SK-N-SH (cell line): ENCODE measurements around the gene PTGDS.

Experiments used
- EP300 ChIP-seq, 2 experiments: IDR thresholded peaks; 2 replicates each; pipeline versions ENCODE4 v1.4.0 to v1.6.1; 2012; ENCODE audit warnings: borderline replicate concordance in 1 of 2, low read depth in 1 of 2, low read length in 1 of 2
- GATA2 ChIP-seq: sonication (generic); formaldehyde crosslinking; IDR thresholded peaks from 2 replicates; pipeline ENCODE4 v1.5.0; 2020; ENCODE audit warnings: mild to moderate bottlenecking, missing genetic modification reagents
- MXI1 ChIP-seq: IDR thresholded peaks from 2 replicates; pipeline ENCODE4 v1.6.1; 2012; ENCODE audit warnings: mild to moderate bottlenecking, low read depth, low read length, improper control_type of control experiment
- REST ChIP-seq: IDR thresholded peaks from 2 replicates; pipeline ENCODE4 v1.6.1; 2012; ENCODE audit warnings: mild to moderate bottlenecking, low read depth, low read length, moderate library complexity
- TEAD4 ChIP-seq: IDR thresholded peaks from 2 replicates; pipeline ENCODE4 v1.4.0; 2012; ENCODE audit warnings: mild to moderate bottlenecking, borderline replicate concordance; ENCODE audit not compliant: insufficient read depth
- TF ChIP-seq, protein P1 (sequence below): fragments of 200-600 bp; sonication (generic); IDR thresholded peaks from 2 replicates; pipeline ENCODE4 v1.6.1; 2017; ENCODE audit warnings: antibody characterized with exemption, mild to moderate bottlenecking, moderate library complexity

DNA sequence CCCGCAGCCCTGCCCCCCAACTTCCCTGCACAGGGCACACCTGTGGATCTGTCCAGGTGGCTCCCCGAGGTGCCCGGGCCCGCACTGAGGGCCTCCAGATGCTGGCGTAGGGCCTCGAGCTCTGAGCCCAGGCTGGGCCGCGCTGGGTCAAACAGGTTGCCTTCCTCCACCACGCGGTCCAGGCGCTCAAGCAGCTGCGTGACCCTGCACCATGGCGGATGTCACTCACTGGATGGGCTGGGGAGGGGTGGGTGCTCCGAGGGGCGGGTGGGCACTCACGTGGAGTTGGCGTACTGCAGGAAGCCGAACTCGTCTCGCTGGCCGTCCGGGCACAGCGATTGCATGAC lies 45.3 kb downstream of the PTGDS start:
- TF ChIP-seq, protein P1, sequence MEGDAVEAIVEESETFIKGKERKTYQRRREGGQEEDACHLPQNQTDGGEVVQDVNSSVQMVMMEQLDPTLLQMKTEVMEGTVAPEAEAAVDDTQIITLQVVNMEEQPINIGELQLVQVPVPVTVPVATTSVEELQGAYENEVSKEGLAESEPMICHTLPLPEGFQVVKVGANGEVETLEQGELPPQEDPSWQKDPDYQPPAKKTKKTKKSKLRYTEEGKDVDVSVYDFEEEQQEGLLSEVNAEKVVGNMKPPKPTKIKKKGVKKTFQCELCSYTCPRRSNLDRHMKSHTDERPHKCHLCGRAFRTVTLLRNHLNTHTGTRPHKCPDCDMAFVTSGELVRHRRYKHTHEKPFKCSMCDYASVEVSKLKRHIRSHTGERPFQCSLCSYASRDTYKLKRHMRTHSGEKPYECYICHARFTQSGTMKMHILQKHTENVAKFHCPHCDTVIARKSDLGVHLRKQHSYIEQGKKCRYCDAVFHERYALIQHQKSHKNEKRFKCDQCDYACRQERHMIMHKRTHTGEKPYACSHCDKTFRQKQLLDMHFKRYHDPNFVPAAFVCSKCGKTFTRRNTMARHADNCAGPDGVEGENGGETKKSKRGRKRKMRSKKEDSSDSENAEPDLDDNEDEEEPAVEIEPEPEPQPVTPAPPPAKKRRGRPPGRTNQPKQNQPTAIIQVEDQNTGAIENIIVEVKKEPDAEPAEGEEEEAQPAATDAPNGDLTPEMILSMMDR: no peak
- TF ChIP-seq GATA2 (CRISPR knock-in tag): no peak
- no peak for TF ChIP-seq REST
- no peak for TF ChIP-seq MXI1
- TF ChIP-seq TEAD4: no peak
- no peak for TF ChIP-seq EP300 (IDR thresholded peaks at IDR 0.05; ENCODE audit: borderline replicate concordance in 1 of 2, low read depth in 1 of 2, low read length in 1 of 2)
